COLO668 (cell line): ENCODE data around the gene RPS6KA2.

Experiments
- DNase-seq: peaks from one replicate; lab custom pipeline; 2025; ENCODE audit not compliant: unreplicated experiment; lab: John Stamatoyannopoulos, UW

RPS6KA2 gene

DNA sequence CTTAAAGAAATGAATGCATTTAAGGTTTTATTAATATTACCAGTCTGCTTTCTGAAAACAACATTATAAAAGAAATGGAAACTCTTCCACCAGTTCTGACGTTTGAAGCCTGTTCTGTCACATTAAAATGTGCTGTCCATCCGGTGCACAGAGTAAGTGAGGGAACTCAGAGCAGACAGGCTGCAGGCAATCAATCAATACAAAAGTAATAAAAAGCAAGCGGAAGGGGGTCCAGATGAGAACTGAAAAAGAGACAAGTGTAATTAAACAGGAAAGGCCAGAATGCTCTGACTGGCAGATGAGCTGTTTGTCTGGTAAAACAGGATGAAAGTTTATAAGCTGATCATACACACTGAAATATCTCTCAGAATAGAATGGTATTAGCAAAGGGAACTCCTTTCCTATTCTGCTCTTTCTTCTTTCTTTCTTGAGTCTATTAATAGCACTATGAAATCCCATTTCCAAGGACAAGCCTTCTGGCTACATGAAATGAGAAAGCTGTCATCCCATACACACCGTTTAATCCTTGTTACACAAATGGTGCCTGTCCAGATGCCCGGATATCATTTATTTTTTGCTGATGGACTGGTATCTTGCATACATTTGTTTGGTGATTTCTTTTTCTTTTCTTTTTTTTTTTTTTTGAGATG lies 134.8 kb downstream of the RPS6KA2 start:
- no peak for DNase-seq

DNA sequence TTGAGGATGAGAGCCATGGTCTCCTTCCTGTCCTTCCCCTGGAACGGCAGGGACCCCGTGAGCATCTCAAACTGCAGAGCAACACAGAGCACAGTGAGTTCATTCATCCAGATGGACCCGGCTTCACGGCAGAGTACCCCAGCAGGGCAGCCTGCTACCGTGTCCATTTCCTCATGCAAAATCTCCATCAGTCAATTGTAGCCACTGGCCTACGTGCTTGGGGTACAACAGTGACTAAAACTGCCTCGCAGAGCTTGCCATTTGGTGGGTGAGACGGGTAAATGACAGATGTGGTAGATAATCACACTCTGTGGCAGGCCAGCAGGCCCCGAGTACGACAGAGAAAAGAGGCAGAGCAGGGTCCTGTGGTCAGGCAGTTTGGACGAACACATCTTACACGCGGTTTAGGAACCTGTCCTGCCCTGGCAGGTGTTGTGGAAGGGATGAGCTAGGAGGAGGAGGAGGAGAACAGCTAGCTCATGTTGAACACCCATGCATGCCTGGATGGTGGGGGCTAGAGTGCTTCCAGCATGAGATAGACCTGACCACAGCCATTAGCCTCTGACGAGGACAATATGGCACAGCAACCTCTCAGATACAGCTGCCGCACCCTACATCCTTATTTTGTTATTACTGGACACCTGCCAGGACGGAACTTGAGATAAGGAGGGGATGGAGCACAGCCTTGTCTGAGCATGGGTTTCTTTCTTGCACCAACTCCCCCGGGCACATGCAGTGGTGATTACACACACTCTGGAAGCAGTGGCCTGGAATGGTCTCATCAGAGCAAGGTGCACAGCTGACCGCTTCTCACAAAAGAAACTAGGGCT lies 136.2 kb downstream of the RPS6KA2 start:
- peak; percentile 51 for DNase-seq

DNA sequence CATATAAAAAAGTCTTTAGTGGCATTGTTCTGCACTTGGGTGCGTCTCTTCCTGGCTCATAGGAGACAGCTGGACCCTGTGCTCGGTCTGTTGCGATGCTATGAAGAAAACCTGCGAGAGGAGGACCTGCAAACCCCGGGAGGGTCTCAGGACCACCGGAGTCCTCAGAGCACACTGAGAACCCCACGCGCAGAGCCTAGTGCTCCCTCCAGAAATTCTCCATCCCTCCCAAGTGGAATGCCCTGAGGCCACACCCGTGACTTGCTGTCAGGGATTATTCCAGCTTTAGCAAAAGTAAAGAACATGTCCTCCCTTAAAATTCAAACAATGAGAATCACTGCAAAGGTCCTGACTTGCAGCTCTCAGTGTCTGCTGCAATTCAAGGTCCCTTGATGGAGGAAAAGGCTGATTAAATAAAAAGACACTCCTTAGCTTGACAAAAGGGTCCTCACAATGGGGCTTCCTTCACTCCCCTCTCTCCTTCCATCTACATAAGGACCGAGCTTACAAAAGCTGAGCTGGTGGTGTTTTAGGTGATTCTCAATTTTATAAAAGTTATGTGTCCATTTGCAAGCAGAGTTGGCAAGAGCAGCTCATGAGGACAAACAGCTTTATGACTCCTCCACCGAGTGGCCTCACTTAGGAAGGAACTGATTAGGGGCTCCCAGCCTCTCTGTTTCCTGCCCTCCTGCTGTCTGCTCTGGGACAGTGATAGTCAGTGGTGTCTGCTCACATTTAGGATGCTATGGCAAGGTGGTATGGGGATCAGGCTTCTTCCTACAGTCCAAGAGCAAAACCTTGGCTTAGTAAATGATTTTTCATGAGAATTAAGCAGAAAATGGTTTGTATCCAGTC lies 137.5 kb downstream of the RPS6KA2 start:
- DNase-seq: no peak

DNA sequence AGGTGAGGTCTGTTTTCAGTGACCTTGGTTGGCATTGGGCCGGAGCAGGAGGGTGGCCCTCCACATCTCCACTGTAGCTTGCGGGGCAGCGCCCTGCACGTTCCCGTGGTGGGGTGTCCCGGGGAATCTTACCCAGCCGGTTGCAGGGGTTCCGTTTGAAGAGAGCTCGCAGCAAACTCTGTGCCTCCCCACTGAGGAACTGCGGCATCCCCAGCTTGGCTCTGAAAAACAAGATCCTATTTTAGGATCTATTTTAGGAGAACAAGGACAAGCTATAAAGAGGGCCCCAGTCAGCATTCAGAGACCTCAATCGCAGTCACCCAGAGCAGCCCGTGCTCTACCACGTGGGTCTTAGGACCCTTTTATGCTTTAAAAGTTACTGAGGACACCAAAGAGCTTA lies 138.3 kb downstream of the RPS6KA2 start:
- no peak for DNase-seq

DNA sequence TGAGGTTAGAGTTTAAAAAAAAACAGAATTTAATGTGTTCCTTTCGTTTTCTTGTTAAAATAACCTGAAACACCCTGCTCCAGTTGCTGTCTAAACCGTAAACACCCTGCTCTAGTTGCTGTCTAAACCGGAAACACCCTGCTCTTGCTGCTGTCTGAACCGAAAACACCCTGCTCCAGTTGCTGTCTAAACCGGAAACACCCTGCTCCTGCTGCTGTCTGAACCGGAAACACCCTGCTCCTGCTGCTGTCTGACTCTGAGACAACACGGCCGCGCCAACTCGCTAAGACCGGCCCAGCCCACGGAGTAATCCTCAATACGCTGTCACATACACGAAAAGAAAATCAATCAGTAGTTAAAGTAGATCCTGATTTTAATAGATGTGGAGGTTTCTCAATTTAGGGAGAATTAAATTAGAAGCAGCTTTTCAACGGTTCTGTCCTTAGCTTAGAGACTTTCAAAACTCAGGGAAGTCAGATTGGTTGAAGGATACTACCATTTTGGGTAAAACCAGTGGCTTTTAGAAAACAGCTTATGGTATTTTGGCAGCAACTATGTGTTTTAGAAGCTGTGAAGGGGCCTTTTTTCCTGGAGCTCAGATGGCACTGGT lies 138.9 kb downstream of the RPS6KA2 start:
- no peak for DNase-seq

DNA sequence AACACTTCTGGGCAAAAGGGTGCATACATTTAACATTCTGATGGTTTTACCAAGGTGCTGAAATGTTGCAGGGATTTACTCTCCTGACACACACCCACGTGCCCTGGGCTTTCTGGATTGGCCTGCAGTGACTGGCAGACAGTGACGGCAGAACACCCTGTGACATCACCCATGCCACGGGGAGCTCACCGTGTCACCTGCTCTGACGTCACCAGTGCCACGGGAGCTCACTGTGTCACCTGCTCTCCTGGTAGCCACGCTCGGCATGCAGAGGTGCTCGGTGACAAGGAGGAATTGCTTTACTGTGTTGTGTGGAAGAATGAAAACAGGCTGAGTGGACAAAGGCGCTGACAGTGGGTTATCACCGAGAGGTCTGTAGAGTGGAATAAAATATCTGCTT lies 139.9 kb downstream of the RPS6KA2 start:
- DNase-seq: no peak

DNA sequence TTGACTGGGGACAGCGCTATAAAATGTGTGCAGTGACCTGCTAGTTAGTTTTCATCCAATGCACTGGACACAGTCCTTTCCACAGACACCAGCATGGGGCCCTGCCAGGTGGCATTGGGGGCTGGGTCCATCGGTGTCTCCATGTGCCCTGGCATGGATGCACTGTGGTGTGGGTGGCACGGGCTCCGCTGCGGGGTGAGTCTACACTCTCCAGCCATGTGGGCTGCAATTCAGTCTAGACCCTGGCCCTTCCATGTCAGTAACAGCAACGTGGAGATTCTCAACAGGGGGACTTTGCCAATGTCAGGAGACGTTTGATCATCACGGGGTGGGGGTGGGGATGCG lies 140.5 kb downstream of the RPS6KA2 start:
- DNase-seq: no peak

DNA sequence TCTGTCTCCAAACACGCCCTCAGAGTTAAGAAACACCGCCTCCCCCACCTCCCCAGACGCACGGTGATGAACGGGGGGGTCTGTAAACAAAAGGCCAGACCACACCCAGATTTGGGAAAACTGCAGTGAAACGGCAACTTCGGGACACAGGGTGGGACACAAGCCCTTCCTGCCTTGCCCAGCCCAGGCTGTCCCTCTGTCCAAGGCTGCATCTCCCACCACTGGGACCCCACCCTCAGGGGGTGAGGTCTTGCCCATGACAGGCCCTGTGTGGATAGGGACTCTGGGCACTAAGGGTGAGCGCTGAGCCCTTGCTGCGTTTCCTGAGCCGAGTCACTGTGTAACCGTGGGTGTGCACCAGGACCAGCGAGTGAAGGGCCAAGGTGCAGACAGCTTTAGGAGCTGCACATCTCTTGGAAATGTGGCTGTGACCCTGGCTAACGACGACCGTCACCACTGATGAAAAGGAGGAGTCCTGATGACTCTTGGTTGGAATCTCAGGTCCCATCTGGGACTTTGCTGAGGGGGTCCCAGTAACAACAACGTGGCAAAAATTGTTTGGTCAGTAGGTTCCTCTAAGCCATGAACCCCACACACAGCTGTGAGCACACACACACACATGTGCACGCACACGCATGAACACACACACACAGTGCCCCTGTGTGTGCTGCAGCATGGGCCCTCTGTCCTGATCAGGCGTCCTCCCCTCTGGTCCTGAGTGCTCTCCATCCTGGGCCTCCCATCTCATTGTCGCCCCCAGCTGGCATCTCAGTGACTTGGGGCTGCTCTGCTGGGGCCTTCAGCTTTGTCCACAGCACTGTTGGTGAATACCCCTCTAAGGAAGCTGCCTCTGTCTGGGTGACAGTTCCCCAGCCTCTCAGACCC lies 141.2 kb downstream of the RPS6KA2 start:
- DNase-seq: no peak

DNA sequence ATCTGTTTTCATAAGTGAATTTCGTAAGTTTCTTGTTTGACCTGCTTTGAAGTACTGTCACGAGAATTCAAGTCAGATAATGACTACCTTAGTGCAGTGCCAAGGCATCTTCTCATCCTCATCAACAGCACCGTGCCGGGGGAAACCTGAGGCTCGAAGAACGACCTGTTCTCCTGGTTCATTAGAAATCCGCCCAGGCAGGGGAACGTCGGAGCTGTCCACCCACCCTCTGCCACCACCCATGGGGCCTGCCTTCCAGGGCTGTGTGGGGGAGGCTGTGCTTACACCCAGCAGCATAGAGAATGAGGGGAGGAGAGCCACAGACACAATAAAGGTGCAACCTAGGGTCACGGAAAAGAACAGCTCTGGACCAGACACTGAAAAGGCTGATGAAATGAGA lies 142.2 kb downstream of the RPS6KA2 start:
- DNase-seq: no peak

DNA sequence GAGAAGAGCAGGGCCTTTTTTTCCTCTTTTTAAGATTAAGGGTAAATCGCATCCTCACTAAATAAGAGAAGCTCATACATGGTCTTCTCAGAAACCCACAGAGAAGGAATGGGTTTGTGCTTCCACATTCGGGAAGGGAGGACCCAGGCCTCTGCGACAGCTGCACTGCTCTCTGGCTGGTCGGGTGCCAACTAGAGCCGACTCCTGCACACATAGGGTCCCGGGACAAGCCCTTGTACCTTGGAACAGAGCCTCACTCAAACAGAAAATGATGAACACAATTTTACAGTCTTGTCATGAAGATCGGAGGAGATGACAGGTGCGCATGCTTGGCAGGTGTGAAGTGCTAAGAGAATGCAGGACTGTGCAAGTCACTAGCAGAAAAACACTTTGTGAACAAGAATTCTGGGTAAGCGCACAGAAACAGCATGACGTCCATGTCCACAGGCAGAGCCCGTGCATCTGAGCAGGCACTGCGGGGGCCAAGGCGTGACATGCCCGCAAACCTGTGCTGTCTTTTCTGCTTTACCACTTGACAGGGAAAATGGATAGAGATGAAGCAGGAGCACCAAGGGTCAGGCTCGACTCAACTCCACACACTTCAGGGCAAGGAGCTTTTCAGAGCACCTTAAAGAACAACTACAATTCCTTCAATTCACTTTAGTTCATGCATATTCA lies 143.3 kb downstream of the RPS6KA2 start:
- no peak for DNase-seq

DNA sequence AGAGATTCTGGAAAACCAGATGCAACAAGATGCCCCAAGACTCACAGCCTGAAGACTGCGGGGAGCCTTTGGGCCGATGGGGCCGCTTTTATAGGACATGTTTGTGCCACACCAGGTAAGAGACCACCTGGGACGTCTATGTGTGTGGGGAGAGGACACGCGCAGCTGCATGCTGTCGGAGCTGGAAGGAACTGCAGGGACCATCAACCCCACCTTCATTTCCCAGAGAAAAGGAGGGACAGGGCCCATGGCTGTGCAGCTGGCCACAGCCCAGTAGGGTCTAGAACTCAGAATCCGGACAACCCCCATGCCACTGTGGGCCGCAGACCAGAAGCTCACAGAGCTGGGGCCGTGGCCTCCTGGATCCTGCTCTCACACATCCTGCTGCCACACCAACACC lies 144.0 kb downstream of the RPS6KA2 start:
- DNase-seq: no peak

DNA sequence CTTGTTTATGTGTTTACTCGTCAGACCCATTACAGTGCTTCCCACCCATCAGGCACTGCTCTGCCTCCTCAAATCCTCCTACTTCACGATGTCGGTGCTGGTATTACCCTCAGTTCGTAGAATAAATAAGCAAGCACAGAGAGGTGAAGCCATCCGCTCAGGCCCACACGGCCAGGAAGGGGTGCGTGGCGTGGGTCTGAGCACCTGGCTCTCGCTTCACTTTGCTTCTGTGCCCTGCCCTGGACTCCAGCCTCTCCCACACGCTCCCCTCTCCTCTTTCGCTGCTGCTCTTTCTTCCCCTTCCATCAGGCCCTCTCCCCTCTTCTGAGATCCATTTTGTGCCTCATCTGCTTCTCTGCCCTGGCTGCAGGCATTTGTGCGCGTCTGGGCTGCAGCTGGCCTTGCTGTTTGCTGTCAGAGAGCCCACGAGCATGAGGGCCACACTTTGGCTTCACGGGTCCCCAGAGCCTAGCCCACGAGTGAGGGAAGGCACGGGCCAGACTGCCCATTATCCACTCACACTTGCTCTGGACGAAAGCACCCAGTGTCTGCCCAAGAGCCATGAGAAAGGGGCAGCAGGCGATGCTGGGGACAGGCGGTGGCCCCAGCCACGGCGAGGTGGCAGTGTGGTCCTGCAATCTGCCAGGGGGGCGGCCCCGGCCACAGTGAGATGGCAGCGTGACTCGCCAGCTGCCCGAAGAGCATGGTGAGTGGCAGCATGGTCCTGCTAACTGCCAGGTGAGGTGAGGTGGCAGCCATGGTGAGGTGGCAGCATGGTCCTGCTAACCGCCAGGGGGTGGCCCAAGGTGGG lies 148.1 kb downstream of the RPS6KA2 start:
- DNase-seq: no peak

DNA sequence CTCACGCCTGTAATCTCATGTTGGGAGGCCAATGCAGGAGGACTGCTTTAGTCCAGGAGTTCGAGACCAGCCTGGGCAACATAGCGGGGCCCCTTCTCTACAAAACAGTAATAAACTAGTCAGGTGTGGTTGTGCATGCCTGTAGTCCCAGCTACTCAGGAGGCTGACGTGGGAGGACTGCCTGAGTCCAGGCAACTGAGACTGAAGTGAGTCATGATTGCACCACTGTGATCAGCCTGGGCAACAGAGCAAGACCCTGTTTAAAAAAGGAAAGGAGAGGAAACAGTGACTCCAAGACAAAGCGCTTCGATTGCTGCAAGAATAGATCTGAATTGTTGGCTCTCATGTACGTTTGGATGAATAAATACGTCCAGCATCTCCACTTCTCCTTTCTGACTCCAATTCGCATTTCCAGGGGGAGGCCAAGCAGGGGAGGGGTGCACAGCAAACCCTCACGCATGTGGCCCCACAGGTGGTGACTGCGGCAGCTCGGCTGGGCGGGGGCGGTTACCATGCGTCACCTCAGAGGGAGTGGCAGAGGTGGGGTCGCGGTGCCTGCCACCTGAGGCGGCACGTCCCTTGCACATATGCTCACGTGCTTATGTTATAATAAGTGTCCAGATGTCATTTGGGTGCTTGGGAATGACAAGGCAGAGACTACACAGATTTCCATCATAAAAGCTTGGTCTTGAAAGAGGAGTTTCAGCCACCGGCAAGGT lies 149.2 kb downstream of the RPS6KA2 start:
- no peak for DNase-seq

DNA sequence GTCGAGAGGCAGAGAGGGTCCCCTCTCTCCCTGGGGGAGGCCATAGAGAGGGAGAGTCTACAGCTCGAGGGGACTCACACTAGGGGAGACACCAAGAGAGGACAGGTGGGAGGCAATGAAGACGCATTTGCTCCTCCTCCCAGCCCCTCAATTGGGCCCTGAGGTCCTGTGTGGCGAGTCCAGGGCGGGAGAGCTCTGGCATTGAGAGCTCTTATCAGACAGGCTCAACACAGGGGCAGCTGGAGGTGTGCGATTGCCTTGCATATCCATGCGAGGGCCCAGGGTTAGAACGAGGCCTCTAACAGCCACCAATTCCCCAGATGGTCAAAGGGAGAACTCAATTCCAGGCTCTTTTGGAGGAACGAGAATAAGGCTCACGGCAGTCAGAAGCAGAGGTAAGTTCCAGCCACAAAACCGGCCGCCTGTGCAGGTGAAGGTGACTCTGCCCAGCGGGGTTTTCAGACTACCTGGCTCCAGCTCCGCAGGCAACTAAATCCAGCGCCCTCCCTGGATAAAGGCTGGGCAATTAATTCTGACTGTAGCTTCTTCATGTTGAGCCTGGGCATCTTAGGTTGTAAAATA lies 150.3 kb downstream of the RPS6KA2 start:
- no peak for DNase-seq

DNA sequence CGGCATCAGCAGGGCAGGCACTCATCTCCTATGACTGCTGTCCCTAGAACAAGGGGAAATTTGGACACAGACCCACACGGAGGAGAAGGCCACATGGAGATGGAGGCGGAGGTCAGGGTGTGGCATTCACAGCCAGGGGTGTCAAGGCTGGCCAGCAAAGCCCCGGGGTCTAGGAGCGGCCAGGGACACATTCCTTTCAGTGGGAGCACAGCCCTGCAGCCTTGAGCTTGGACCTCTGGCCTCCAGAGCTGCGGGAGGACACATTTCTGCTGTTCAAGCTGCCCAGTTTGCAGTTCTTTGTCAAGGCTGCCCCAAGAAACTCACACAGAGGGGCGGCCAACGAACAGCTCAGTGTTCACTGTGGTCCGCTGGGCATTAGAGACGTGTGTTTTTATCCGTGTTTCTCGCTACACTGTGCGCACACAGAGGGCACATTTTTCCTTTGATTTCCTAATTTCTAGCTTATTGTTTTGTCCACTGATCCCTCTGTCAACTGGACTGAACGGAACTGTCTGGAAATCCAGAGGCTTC lies 150.9 kb downstream of the RPS6KA2 start:
- DNase-seq: no peak

DNA sequence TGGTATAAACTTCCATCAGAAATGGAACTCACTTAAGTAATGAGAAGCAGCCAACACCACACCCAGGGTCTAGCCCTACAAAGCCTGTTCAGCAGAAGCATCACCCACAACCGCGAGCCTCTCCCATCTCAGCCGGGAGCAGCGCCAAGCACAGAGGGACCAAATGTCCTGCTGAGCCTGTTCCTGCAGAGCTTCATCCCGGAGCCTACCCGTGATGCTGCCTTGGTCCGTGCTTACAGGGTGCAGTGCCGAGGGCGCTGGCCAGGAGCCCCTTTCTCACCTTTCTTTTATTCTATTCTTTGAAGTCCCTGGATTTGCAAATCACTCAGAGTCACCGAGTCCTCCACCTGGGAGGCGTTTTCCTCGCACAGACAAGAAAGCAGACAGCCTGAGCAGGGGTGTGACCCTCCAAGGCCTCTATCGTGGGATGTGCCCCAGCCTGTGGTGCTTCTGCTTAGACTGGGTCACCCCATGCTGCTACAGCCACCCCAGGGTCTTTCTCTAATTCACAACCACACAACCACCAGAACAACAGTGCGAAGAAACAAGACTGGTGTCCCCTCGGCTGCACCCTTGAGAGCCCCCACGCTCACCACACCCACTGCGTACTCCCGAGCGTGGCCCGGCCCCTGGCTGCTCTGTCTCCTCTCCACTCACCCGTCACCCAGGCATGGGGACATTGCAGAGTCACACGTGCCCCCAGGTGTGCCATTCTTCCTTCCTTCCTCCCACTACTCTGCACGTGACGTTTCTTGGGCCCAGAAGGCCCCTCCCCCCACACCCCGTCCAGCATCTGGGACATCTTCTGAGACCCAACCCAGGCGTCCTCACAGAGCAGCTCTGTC lies 152.1 kb downstream of the RPS6KA2 start:
- DNase-seq: no peak
